Cardiac muscle cell (in vitro differentiated cells and primary cell): ENCODE results near the gene ACOX2. TPM values are rescaled to one million over a fixed set of nuclear protein-coding genes. Genes with fewer than 3 reads are reported as not detected.

ENCODE experiments used
- DNase-seq, 2 donors: peaks; one replicate each; pipeline versions ENCODE4 v3.0.0 to v3.0.0-alpha.2; 2010 to 2017; ENCODE audit warnings: low read depth in 1 of 2, low spot score in 1 of 2
- H3K27ac ChIP-seq: fragments of 200-600 bp; sonication (generic); 2 replicates; pipeline ENCODE4 v1.5.1; 2016
- H3K27me3 ChIP-seq: fragments of 200-600 bp; sonication (generic); 2 replicates; pipeline ENCODE4 v1.6.0; 2016; ENCODE audit warnings: control low read depth
- H3K36me3 ChIP-seq: fragments of 200-600 bp; sonication (generic); 2 replicates; pipeline ENCODE4 v1.5.1; 2016; ENCODE audit warnings: control low read depth
- H3K4me1 ChIP-seq: fragments of 200-600 bp; sonication (generic); 2 replicates; pipeline ENCODE4 v1.8.1; 2017; ENCODE audit warnings: low read depth, mild to moderate bottlenecking, mixed run types
- H3K4me3 ChIP-seq: fragments of 200-600 bp; sonication (generic); 2 replicates; pipeline ENCODE4 v1.5.1; 2016; ENCODE audit warnings: mild to moderate bottlenecking
- H3K9me3 ChIP-seq: fragments of 200-600 bp; sonication (generic); 2 replicates; pipeline ENCODE4 v1.5.1; 2017; ENCODE audit warnings: low read depth, mild to moderate bottlenecking, control low read depth
- CTCF ChIP-seq: IDR thresholded peaks from 2 replicates; pipeline ENCODE4 v1.5.1; 2012; ENCODE audit warnings: low read depth, mild to moderate bottlenecking, low read length
- polyA plus RNA-seq: library from polyadenylated mRNA; unstranded; fragments of >200 nt; fragmentation: Nextera tagmentation; extraction: Ambion mirVana; gene quantifications from 2 replicates; pipeline ENCODE4 v1.2.1, GENCODE V29; 2016
- total RNA-seq: library from RNA; depleted of rRNA; stranded (reverse); fragments of >200 nt; gene quantifications from 2 replicates; pipeline ENCODE4 v1.2.3, GENCODE V29; 2016

ACOX2 gene
- total RNA-seq (18.9 and 27.3 TPM in 2 replicates), polyA plus RNA-seq (24.3 and 42.5 TPM in 2 replicates)

- Histone ChIP-seq H3K27me3 (no peaks in the 10 kb centered on the region), H3K4me3 (no peak within 1 kb of the TSS), H3K4me1 (peaks cover 27% of the 10 kb centered on the region), H3K9me3 (no peaks in the 10 kb centered on the region), H3K27ac (peak within 1 kb of the TSS; percentile 94), H3K36me3 (no peaks in the 10 kb centered on the region)
- DNase-seq: peak; percentile 84 to 90
- TF ChIP-seq CTCF: no peak
Observed at GRCh38 chr3:58536501-58537411, at the start of gene ACOX2. TSS of gene ACOX2 (minus strand) at chr3:58537190. CDS start at chr3:58535106, 2,084 bp downstream.

GRCh38 chr3:58585994-58586393 is 49.0 kb upstream of the ACOX2 start:
- no peak for TF ChIP-seq CTCF
- H3K9me3 ChIP-seq: no peaks in the 10 kb centered on the region
- H3K4me3 ChIP-seq: no peak overlapping the region
- H3K27ac ChIP-seq: no peak overlapping the region
- no peak for DNase-seq
- no peaks in the 10 kb centered on the region for H3K36me3 ChIP-seq
- peaks cover 63% of the 10 kb centered on the region for H3K27me3 ChIP-seq
- no peaks in the 10 kb centered on the region for H3K4me1 ChIP-seq

GRCh38 chr3:58585005-58585786 is 48.2 kb upstream of the ACOX2 start:
- peak; percentile 78 for TF ChIP-seq CTCF
- H3K36me3 ChIP-seq: no peaks in the 10 kb centered on the region
- H3K9me3 ChIP-seq: no peaks in the 10 kb centered on the region
- peaks cover 63% of the 10 kb centered on the region for H3K27me3 ChIP-seq
- H3K27ac ChIP-seq: no peak overlapping the region
- no peaks in the 10 kb centered on the region for H3K4me1 ChIP-seq
- peak overlapping the region; percentile 3 for H3K4me3 ChIP-seq
- peak; percentile 74 to 78 for DNase-seq

- Histone ChIP-seq H3K27me3 (peaks cover 63% of the 10 kb centered on the region), H3K36me3 (no peaks in the 10 kb centered on the region), H3K9me3 (no peaks in the 10 kb centered on the region), H3K4me1 (no peaks in the 10 kb centered on the region), H3K4me3 (no peak overlapping the region), H3K27ac (no peak overlapping the region)
- peak in 1 of 2 donors; percentile 46 for DNase-seq
- no peak for TF ChIP-seq CTCF
Observed at GRCh38 chr3:58584690-58585004, 47.7 kb upstream of the ACOX2 start.

- Histone ChIP-seq H3K9me3 (no peaks in the 10 kb centered on the region), H3K4me3 (no peak overlapping the region), H3K27me3 (peaks cover 49% of the 10 kb centered on the region), H3K27ac (no peak overlapping the region), H3K36me3 (no peaks in the 10 kb centered on the region), H3K4me1 (no peaks in the 10 kb centered on the region)
- TF ChIP-seq CTCF: no peak
- DNase-seq: peak in 1 of 2 donors; percentile 29
Observed at GRCh38 chr3:58581328-58582091, 44.5 kb upstream of the ACOX2 start.
